ENCODE measurements around the gene LCP2. TPM values are rescaled to one million over a fixed set of nuclear protein-coding genes. Genes with fewer than 3 reads are reported as not detected.

Gene LCP2
- total RNA-seq, 1 donor from 2014 or later: not detected

- H3K27me3 Mint-ChIP-seq (ENCODE audit: low read depth): peaks cover 8% of the 10 kb centered on the region
- no peak overlapping the region for H3K4me3 Mint-ChIP-seq
- no peaks in the 10 kb centered on the region for H3K36me3 Mint-ChIP-seq
- no peak for DNase-seq (ENCODE audit: low spot score in 2 of 2, unreplicated experiment in 2 of 2)
- H3K9me3 Mint-ChIP-seq: peaks cover 8% of the 10 kb centered on the region
- no peak overlapping the region for H3K27ac Mint-ChIP-seq
- TF ChIP-seq CTCF (IDR thresholded peaks at IDR 0.05; ENCODE audit: unreplicated experiment): no peak
- H3K4me1 Mint-ChIP-seq: peaks cover 8% of the 10 kb centered on the region
These were observed 18.7 kb downstream of the LCP2 start for GRCh38 chr5:170278611-170279458.

- H3K4me3 Mint-ChIP-seq: no peak overlapping the region
- peaks cover 6% of the 10 kb centered on the region for H3K27me3 Mint-ChIP-seq (ENCODE audit: low read depth)
- no peaks in the 10 kb centered on the region for H3K9me3 Mint-ChIP-seq
- DNase-seq (ENCODE audit: low spot score in 2 of 2, unreplicated experiment in 2 of 2): no peak
- TF ChIP-seq CTCF (IDR thresholded peaks at IDR 0.05; ENCODE audit: unreplicated experiment): no peak
- H3K4me1 Mint-ChIP-seq: peaks cover 8% of the 10 kb centered on the region
- no peaks in the 10 kb centered on the region for H3K36me3 Mint-ChIP-seq
- H3K27ac Mint-ChIP-seq: no peak overlapping the region
These were observed 19.7 kb downstream of the LCP2 start for GRCh38 chr5:170277867-170278281.

- no peak overlapping the region for H3K27ac Mint-ChIP-seq
- no peak for DNase-seq (ENCODE audit: low spot score in 2 of 2, unreplicated experiment in 2 of 2)
- no peaks in the 10 kb centered on the region for H3K9me3 Mint-ChIP-seq
- no peak overlapping the region for H3K4me3 Mint-ChIP-seq
- H3K36me3 Mint-ChIP-seq: no peaks in the 10 kb centered on the region
- TF ChIP-seq CTCF (IDR thresholded peaks at IDR 0.05; ENCODE audit: unreplicated experiment): no peak
- peaks cover 6% of the 10 kb centered on the region for H3K27me3 Mint-ChIP-seq (ENCODE audit: low read depth)
- peaks cover 18% of the 10 kb centered on the region for H3K4me1 Mint-ChIP-seq
These were observed 21.4 kb downstream of the LCP2 start for GRCh38 chr5:170276140-170276539.

GRCh38 chr5:170275376-170275994, 22.1 kb downstream of the LCP2 start:
- no peak for DNase-seq (ENCODE audit: low spot score in 2 of 2, unreplicated experiment in 2 of 2)
- Mint-ChIP-seq H3K36me3 (no peaks in the 10 kb centered on the region), H3K4me1 (peaks cover 18% of the 10 kb centered on the region), H3K9me3 (no peaks in the 10 kb centered on the region), H3K27me3 (ENCODE audit: low read depth) (peaks cover 6% of the 10 kb centered on the region), H3K4me3 (no peak overlapping the region), H3K27ac (no peak overlapping the region)
- TF ChIP-seq CTCF (IDR thresholded peaks at IDR 0.05; ENCODE audit: unreplicated experiment): no peak

GRCh38 chr5:170273968-170274710, 23.4 kb downstream of the LCP2 start:
- Mint-ChIP-seq H3K27ac (no peak overlapping the region), H3K4me3 (no peak overlapping the region), H3K4me1 (peaks cover 10% of the 10 kb centered on the region), H3K27me3 (ENCODE audit: low read depth) (peaks cover 6% of the 10 kb centered on the region), H3K36me3 (no peaks in the 10 kb centered on the region), H3K9me3 (no peaks in the 10 kb centered on the region)
- no peak for TF ChIP-seq CTCF (IDR thresholded peaks at IDR 0.05; ENCODE audit: unreplicated experiment)
- DNase-seq (ENCODE audit: low spot score in 2 of 2, unreplicated experiment in 2 of 2): no peak
